ENCODE data around the gene POLRMT.
"Not testable (repeated sequence)": the region's sequence is repeated elsewhere in the genome, so short reads cannot be mapped to it uniquely, and the experiment has no call there.

The POLRMT gene

DNA sequence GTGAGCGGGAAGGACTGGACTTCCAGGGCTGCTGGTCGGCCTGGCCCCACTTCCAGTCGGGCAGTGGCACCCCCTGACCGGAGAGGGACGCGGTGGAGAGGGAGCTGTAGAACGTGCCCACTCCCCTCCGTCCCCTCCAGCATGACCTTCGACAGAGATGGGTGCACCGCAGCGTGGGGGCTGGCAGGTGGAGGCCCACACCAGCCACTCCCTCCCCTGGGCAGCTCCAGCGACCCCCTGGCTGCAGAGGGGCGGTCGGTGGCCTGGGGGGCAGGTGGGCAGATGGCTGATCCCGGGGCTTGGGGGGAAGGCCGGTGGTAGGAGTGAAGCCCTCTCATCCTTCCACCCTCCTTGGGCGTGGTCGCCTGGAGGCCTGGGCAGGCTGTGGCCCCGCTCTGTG lies 41.2 kb downstream of the POLRMT start:
- no peak for FAIRE-seq

DNA sequence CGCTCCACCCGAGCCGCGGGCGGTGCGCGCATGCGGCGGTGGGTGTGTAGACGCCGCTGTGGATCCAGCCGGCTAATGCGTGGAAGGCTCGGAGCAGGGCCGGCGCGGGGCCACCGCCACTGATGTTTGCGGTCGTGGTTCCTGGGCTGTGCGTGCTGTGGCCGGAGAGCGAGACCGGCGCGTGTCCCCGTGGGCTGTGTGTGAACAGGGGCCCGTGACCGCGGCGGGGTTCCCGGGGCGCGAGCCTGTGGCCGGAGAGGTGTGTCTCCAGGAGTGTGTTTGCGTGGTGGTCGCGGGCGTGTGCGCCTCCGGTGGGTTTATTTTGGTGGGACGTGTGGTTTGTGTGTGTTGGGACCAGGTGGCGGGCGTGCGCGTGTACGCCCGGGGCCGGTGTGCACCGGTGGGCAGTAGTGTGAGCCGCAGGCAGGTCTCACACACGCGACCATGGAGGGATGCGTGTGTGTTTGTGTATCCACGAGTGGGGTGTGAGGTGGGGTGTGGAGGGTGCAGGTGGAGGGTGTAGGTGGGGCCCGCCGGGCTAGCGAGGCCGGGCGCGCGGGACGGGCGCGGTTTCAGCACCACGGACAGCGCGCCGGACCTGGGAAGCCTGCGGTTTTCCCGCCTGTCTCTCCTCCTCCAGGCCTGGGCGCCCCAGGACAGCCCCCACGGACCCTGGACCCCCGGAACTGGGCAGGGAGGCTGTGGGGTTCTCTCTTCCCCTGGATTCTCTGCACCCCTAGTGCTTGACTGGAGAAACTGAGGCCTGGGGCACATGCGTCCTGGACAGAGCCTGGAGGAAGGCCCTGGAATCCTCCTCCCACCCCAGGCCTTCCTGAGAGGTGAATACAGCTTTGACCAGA lies 42.0 kb downstream of the POLRMT start:
- FAIRE-seq: no peak

DNA sequence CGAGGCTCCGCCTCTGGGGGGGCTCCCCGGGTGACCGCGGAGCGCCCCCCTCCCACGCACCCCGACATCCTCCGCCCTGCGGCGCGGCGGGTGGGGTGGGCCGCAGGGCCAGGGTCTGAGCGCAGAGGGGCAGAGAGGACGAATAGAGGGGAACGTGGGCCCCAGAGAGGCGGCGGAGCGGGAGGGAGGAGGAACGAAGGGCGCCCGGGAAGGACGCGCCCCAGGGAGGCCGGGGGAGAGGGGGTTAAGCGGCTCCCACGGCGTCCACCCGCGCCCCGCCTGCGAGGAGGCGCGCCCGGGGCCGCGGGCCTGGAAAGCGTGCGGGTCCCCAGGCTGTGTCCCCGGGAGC lies 42.6 kb downstream of the POLRMT start:
- no peak for FAIRE-seq

DNA sequence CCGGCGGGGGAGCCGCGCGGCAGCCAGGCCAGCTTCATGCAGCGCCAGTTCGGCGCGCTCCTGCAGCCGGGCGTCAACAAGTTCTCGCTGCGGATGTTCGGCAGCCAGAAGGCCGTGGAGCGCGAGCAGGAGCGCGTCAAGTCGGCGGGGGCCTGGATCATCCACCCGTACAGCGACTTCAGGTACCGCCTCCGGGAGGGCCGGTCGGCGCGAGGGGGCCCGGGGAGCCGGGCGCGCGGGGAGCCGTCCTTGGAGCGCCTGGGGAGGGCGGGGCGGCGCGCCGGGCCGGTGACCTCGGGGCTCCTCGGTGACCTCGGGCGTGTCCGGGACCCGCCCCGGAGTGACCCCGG lies 43.0 kb downstream of the POLRMT start:
- FAIRE-seq: no peak

DNA sequence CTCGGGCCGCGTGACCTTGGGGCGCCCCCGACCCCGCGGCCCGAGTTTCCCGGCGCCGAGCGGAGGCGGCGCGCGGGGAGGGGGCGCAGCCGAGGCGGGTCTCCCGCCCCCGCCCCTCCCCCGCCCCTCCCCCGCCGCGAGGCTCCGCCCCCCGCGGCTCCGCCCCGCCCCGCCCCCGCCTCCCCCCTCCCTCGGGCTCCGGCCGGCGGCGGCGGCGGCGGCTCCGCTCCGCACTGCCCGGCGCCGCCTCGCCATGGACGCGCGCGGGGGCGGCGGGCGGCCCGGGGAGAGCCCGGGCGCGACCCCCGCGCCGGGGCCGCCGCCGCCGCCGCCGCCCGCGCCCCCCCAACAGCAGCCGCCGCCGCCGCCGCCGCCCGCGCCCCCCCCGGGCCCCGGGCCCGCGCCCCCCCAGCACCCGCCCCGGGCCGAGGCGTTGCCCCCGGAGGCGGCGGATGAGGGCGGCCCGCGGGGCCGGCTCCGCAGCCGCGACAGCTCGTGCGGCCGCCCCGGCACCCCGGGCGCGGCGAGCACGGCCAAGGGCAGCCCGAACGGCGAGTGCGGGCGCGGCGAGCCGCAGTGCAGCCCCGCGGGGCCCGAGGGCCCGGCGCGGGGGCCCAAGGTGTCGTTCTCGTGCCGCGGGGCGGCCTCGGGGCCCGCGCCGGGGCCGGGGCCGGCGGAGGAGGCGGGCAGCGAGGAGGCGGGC lies 43.5 kb downstream of the POLRMT start, which contains the start of gene HCN2:
HCN2 (plus strand) TSS at position 189 of the 703 bp plus-strand sequence; CDS start at position 254, 65 bp downstream.
- FAIRE-seq: no peak

DNA sequence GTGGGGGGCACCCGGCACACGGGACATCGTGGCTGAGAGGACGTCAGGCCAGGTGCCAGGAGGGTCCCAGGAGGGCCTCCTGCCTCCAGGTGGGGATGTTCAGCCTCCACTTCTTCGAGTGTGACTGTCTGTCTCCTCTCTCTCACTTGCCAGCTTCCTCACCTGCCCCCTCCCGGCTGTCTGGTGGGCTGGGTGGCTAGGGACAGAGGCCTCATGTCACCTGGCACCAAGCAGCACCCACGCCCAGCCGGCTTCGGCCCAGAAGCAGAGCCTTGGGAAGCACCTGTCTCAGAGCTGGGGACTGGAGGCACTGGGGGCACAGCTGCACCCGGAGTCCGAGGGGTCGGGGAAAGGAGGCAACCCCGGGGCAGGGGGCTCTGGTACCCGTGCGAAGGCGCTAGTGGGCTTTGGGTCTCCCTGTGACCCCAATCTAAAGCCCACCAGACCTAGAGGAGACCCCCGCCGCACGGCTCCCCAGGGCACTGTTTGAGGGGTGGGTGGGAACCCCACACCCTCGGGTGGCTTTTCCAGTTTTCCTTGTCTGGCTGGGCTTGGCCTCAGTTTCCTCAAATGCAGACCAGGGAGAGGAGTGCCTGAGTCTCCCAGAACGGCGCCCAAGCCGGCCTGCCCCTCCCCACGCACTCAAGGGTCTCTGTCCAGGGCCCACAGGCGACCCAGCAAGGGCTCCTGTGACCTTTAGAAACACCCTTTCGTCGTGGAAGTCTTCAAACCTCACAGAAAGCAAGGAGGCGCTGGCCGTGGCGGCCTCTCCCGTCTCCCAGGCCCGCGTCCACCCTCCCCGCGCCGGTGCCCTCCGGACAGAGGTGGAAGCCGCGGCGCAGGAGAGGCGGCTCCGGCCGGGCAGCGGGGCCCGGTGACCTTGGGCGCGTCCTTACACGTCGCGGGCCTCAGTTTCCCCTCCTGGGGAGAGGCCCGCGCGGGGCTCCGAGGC lies 44.3 kb downstream of the POLRMT start:
- no peak for FAIRE-seq

DNA sequence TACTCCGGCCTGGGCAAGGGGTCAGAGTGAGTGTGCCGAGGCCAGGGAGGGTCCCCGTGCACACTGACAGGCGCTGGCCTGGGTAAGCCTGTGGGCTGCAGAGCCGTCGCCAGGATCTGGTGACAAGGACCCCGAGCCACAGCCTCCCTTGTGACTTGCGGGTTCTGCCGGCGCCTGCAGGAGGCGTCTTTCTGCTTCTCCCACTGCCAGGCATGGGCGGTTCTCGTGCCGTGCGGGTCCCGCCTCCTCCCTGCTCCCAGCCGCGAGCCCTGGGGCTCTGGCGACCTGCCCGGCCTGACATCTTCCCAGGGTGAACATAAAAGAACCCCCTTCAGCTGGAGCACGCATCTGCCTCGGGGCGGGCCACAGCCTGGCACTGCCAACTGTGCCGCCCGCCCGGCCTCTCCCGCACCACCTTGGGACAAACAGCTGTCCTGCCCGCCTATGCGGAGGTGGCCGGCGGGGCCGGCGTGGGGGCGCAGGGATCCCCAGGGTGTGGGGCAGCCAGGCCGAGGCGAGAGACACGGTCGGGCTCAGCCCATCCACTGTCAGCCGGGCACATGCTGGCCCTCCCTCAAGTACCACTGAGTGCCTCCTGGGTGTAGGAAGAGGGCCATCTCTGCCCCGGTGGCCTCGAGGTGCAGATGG lies 45.1 kb downstream of the POLRMT start:
- no peak for FAIRE-seq

DNA sequence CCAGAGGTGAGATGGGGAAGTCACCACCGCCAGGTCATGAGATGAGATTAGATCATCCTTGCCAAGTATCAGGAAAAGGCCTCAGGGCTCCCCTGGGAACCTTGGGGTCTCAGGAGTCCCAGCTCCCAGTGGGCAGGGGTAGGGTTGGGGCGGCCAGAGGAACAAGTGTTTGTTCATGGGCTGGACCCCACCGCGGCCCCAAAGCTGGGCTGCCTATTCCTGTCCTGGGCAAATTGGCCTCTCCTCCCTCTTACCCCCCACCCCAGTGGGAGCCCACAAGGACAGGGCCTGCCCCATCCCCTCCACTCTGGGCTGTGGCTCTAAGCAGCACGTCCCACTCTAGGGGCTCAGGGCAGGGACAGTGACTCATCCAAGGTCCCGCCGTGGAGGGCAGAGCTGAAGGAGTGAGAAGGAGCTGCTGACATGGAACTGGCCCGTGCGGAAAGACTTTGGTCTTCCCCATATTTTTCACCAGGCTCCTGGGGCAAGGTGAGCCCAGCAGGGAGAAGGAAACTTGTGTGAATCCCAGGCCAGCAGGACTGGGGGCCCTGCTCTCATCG lies 47.7 kb downstream of the POLRMT start:
- no peak for FAIRE-seq

DNA sequence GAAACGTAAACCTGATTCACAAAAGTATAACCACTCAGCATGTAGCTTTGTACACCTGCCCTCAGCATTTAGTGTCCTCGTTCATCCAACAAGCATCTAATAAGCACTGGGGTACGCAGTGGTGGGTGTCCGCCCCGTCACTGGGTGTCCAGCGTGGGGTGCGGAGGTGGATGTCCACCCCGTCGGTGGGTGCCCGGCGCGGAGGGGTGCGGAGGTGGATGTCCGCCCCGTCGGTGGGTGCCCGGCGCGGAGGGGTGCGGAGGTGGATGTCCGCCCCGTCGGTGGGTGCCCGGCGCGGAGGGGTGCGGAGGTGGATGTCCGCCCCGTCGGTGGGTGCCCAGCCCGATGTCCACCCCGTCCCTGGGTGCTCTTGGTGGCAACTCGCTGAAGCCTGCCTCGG lies 48.2 kb downstream of the POLRMT start:
- FAIRE-seq: not testable (repeated sequence)

DNA sequence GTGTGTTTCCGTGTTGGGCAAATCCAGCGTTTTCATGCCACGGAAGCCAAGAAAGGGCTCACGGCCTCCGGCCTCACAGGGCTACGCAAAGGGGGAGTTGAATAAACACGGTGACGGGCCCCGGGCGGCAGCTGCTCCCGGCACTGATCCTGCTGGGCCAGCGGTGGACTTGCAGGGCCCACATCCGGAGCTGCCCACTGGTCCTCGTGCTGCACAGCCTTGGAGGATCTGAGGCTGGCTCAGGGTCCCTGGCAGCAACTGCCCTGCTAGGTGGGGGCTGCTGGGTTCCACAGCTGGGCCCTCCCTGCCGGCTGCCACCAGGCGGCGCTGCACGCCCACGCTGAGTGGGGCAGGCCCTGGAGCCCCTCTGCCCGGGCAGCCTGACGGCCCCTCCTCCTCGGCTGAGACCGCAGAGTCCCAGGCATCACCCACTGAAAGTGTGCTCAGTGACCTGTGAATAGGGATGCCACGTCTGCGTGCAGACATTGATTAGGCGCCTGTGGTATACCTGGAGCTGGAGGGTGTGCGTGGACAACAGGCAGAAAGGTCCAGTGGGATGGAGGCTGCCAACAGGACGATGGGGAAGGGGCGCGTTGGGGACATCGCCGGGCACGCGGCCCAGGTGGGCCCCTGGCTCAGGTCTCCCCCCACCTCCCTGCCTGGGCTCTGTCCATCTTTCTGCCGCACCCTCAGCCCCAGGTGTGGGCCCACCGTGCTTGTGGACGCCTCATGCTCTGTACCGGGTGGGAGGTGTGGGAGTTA lies 48.9 kb downstream of the POLRMT start:
- no peak for FAIRE-seq

DNA sequence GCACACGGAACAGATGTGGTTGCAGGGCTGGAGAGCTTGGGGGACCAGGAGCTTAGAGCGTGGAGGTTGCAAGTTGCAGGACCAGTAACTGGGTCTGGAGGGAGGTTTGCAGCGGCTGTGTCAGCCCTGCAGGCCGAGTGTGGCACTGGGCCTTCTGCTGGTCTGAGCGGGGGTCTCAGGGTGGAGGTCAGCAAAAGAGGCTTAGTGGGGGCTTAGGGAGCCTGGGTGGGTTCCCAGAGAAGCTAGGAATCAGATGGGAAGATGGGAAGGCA lies 49.4 kb downstream of the POLRMT start:
- no peak for FAIRE-seq

DNA sequence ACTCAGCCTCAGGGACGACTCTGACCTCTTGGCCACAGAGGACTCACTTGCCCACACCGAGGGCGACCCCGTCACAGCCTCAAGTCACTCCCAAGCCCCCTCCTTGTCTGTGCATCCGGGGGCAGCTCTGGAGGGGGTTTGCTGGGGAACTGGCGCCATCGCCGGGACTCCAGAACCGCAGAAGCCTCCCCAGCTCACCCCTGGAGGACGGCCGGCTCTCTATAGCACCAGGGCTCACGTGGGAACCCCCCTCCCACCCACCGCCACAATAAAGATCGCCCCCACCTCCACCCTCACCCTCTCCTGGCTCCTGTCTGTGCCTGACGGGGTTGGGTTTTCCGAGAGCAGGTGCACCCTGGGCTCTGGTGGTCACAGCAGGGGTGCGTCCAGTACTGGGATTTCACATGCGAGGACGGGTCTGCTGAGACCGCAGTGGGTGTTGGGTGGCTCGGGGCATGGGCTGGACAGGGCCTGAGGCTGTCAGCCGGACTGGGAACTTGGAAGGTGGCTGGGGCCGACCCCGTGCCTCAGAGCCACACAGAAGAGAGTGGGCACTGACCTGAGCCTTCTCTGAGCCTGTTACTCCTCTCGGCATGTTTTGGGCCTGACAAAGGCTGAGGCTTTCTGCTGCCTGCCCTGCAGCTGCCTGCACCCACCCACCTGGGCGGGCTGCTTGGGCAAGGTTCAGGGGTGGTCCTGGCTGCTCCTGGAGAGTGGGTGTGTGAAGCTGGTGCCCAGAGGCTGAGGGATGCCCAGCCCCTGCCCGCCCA lies 50.0 kb downstream of the POLRMT start:
- FAIRE-seq: no peak

DNA sequence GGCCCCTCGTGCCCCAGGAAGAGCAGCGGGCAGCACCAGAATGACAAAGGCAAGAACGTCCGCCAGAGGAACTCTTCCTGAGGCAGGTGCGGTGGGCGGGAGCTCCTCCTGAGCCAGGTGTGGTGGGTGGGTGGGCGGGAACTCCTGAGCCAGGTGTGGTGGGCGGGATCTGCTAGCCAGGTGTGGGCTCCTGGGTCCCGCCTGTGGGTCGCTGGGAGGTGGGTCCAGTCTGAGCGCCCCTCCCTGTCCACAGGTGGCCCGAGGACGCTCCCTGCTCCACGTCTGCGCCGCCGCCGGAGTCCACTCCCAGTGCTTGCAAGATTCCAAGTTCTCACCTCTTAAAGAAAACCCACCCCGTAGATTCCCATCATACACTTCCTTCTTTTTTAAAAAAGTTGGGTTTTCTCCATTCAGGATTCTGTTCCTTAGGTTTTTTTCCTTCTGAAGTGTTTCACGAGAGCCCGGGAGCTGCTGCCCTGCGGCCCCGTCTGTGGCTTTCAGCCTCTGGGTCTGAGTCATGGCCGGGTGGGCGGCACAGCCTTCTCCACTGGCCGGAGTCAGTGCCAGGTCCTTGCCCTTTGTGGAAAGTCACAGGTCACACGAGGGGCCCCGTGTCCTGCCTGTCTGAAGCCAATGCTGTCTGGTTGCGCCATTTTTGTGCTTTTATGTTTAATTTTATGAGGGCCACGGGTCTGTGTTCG lies 50.7 kb downstream of the POLRMT start:
- FAIRE-seq: no peak

DNA sequence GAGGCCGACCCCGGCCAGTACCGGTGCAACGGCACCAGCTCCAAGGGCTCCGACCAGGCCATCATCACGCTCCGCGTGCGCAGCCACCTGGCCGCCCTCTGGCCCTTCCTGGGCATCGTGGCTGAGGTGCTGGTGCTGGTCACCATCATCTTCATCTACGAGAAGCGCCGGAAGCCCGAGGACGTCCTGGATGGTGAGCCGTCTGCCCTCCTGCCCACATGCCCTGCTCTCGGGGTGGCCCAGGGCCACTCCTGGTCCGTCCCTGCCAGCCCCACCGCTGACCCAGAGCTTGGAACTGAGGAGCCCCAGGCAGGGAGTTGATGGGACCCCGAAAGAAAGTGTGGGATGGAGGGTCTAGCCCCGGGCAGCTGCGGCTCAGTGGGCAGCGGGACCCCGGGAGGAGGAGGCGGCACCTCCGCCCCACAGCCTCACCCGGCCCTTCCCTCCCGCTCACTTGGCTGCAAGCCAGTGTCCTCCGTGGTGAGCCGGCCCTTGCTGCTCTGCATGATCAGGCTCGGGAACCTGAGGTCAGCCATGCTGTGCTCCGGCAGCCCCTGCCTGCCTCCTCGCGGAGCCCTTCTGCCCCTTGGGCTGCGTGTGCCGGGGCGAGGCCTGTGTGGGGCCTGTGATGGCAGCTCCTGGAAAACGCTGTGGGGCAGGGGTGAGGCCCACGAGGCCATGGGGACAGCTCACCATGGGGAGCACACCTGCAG lies 51.8 kb downstream of the POLRMT start:
- no peak for FAIRE-seq

DNA sequence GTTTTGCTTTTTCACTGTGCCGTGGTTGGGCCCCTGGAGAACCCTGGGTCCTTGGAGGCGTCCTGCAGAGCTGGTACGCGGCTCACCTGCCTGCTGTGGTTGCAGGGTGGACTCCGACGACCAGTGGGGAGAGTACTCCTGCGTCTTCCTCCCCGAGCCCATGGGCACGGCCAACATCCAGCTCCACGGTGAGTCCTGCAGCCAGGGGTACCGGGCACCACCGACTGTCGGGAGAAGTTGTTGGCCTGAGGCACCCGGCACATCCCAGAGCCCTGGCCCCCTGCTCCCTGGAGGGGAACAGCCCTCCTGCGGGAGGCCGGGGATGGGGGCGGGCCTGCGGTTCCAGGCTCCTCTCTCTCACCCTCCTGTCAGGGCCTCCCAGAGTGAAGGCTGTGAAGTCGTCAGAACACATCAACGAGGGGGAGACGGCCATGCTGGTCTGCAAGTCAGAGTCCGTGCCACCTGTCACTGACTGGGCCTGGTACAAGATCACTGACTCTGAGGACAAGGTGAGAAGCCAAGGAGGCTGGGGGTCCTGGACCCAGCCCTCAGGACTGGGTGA lies 53.0 kb downstream of the POLRMT start:
- no peak for FAIRE-seq

DNA sequence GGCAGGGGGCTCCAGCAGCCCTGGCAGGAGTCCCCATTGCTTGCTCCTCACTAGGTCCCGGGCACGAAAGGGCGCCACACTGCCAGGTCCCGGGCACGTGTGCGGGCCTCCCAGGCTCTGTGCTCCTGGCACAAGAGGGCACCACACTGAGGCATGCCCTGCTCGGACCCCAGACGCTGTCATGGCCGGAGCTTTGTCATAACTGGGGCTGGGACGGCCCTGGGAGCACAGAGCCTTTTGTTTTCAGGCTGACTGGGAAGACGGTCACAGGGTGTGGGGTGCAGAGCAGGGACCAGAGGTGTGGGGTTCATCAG lies 53.5 kb downstream of the POLRMT start:
- no peak for FAIRE-seq

DNA sequence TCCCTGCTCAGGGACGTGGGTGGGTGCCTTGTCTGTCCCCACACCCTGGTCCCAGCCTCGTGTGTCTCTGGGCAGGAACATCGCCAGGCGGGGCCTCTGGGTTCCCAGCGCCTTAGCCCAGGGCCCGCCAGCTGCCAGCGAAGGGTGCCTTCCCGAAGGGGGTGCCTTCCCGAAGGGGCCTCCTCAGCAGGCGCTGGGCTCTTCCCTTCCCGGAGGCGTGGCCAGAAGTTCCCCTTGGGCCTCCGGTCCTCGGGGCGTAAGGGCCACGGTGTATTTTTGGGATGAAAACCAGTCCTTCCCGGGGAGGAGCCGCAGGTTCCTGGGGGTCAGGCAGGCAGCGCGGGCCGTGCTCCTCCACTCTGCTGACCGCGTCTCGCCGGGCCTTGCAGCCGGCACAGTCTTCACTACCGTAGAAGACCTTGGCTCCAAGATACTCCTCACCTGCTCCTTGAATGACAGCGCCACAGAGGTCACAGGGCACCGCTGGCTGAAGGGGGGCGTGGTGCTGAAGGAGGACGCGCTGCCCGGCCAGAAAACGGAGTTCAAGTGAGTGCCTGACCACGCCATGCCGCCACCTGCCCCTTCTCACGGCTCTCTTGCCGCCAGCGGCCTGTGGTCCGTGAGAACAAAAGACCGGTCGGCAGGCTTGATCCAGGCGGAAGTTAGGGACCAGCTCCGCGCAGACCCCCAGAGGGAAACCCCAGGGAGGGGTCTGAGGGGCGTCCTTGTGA lies 54.1 kb downstream of the POLRMT start:
- FAIRE-seq: no peak

Data from endometrium (tissue), 2 donors.